SK-N-SH treated with all-trans-retinoic acid at 6 μM for 48 hours (cell line): ENCODE results near the gene PPP4R3C.

Experiments
- ATAC-seq: fragments of 200-7000 bp; cut with Tn5 transposase; 3 replicates; pipeline ENCODE4 v1.9.1; 2020; ENCODE audit warnings: mild to moderate bottlenecking, moderate library complexity
- ARNTL ChIP-seq: fragments of 450-650 bp; formaldehyde crosslinking; IDR thresholded peaks from 2 replicates; pipeline ENCODE4 v1.5.0; 2020; ENCODE audit warnings: low read depth, mild to moderate bottlenecking, moderate library complexity, borderline replicate concordance
- CSDC2 ChIP-seq: fragments of 250-450 bp; sonication (Bioruptor Pico); IDR thresholded peaks from 2 replicates; pipeline ENCODE4 v1.5.0; 2020; ENCODE audit warnings: mild to moderate bottlenecking, moderate library complexity
- ESRRG ChIP-seq: fragments of 250-450 bp; sonication (Bioruptor Pico); IDR thresholded peaks from 2 replicates; pipeline ENCODE4 v1.6.1; 2021; ENCODE audit warnings: mild to moderate bottlenecking
- GLIS3 ChIP-seq: fragments of 250-450 bp; sonication (Bioruptor Pico); IDR thresholded peaks from 2 replicates; pipeline ENCODE4 v1.5.0; 2020; ENCODE audit warnings: mild to moderate bottlenecking, moderate library complexity
- OSR1 ChIP-seq: fragments of 250-450 bp; sonication (Bioruptor Pico); IDR thresholded peaks from 2 replicates; pipeline ENCODE4 v1.8.0; 2022; ENCODE audit warnings: moderate library complexity, mild to moderate bottlenecking, inconsistent platforms
- RARB ChIP-seq: fragments of 250-450 bp; sonication (Bioruptor Pico); IDR thresholded peaks from 2 replicates; pipeline ENCODE4 v1.8.0; 2021; ENCODE audit warnings: mild to moderate bottlenecking, moderate library complexity
- SNAI2 ChIP-seq: fragments of 250-450 bp; sonication (Bioruptor Pico); IDR thresholded peaks from 2 replicates; pipeline ENCODE4 v1.5.0; 2020; ENCODE audit warnings: mild to moderate bottlenecking, moderate library complexity
- ZC3H10 ChIP-seq: fragments of 250-450 bp; sonication (Bioruptor Pico); IDR thresholded peaks from 2 replicates; pipeline ENCODE4 v1.5.1; 2021; ENCODE audit warnings: mild to moderate bottlenecking, moderate library complexity
- ZFP3 ChIP-seq: fragments of 250-450 bp; sonication (Bioruptor Pico); IDR thresholded peaks from 2 replicates; pipeline ENCODE4 v1.5.0; 2020; ENCODE audit warnings: mild to moderate bottlenecking, moderate library complexity
- ZFP30 ChIP-seq: fragments of 450-650 bp; formaldehyde crosslinking; IDR thresholded peaks from 2 replicates; pipeline ENCODE4 v1.5.0; 2022; ENCODE audit warnings: mild to moderate bottlenecking, moderate library complexity
- ZNF565 ChIP-seq: fragments of 450-650 bp; formaldehyde crosslinking; conservative IDR thresholded peaks from 2 replicates; pipeline ENCODE4 v1.5.0; 2020; ENCODE audit warnings: low read depth, mild to moderate bottlenecking, moderate library complexity
- ZNF70 ChIP-seq: fragments of 450-650 bp; formaldehyde crosslinking; IDR thresholded peaks from 2 replicates; pipeline ENCODE4 v1.5.0; 2020; ENCODE audit warnings: mild to moderate bottlenecking, moderate library complexity
- ZNF8 ChIP-seq: fragments of 450-650 bp; formaldehyde crosslinking; IDR thresholded peaks from 2 replicates; pipeline ENCODE4 v1.5.0; 2020; ENCODE audit warnings: mild to moderate bottlenecking, moderate library complexity
- TF ChIP-seq, protein P1 (sequence below): fragments of 250-450 bp; sonication (Bioruptor Pico); IDR thresholded peaks from 2 replicates; pipeline ENCODE4 v1.8.0; 2020; ENCODE audit warnings: mild to moderate bottlenecking, moderate library complexity, borderline replicate concordance
- TF ChIP-seq, protein P2 (sequence below): fragments of 250-450 bp; sonication (Bioruptor Pico); IDR thresholded peaks from 2 replicates; pipeline ENCODE4 v1.5.0; 2020; ENCODE audit warnings: mild to moderate bottlenecking, moderate library complexity
- TF ChIP-seq, protein P3 (sequence below): fragments of 250-450 bp; sonication (Bioruptor Pico); IDR thresholded peaks from 2 replicates; pipeline ENCODE4 v1.8.0; 2021; ENCODE audit warnings: low read depth, mild to moderate bottlenecking, moderate library complexity, borderline replicate concordance
- TF ChIP-seq, protein P4 (sequence below): fragments of 250-450 bp; sonication (Bioruptor Pico); IDR thresholded peaks from 2 replicates; pipeline ENCODE4 v1.5.1; 2021; ENCODE audit warnings: mild to moderate bottlenecking, moderate library complexity

Gene PPP4R3C

DNA sequence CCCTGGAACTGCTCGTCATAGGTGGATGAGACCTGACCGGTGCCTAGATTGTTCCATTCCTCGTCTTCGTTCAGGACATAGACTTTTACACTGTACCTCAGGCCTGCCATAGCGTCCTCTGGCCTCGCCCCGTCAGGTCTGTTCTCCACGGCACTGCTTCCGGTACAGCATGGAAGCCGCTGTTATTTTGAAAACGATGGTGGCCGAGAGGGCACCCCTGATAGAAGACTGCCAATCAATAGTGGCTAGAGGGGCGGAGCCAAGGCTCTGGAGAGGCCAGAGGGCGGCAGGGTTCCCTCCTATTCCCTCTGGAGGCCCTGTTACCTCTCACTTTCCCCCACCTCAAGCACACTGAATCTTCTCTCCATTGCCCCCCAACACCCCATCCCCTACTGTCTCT lies at the start of gene PPP4R3C:
Gene PPP4R3C, minus strand, starts transcription at position 155 of the 400 bp plus-strand sequence. Its CDS starts 45 bp downstream, at position 110.
- TF ChIP-seq, protein P1, sequence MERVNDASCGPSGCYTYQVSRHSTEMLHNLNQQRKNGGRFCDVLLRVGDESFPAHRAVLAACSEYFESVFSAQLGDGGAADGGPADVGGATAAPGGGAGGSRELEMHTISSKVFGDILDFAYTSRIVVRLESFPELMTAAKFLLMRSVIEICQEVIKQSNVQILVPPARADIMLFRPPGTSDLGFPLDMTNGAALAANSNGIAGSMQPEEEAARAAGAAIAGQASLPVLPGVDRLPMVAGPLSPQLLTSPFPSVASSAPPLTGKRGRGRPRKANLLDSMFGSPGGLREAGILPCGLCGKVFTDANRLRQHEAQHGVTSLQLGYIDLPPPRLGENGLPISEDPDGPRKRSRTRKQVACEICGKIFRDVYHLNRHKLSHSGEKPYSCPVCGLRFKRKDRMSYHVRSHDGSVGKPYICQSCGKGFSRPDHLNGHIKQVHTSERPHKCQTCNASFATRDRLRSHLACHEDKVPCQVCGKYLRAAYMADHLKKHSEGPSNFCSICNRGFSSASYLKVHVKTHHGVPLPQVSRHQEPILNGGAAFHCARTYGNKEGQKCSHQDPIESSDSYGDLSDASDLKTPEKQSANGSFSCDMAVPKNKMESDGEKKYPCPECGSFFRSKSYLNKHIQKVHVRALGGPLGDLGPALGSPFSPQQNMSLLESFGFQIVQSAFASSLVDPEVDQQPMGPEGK (CRISPR knock-in tag), result no peak
- TF ChIP-seq ZNF565 (CRISPR knock-in tag), result no peak
- TF ChIP-seq ZNF70 (CRISPR knock-in tag), result no peak
- TF ChIP-seq ESRRG (CRISPR knock-in tag), result no peak
- no peak for TF ChIP-seq ZNF8 (CRISPR knock-in tag)
- no peak for TF ChIP-seq ZFP30 (CRISPR knock-in tag)
- no peak for TF ChIP-seq ARNTL (CRISPR knock-in tag)
- no peak for TF ChIP-seq GLIS3 (CRISPR knock-in tag)
- TF ChIP-seq OSR1 (CRISPR knock-in tag), result no peak

DNA sequence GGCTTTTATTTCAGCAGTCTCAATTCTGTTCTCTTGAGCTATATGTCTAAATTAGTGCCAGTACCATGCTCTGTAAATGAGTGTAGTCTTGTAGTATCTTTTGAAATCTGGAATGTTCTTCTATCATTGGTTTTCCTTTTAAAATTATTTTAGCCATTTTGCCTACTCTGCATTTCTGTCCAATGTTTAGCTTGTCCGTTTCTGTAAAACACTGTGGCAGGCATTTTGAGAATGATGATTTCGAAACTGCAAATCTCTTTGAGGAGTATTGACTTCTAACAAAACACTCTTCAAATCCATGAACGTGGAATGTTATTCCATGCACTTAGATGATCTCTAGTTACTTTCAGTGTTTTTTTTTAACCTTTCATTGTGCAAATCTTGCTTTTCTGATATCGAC lies 28.3 kb upstream of the PPP4R3C start:
- ATAC-seq, result no peak
- TF ChIP-seq ZNF565 (CRISPR knock-in tag), result no peak
- TF ChIP-seq GLIS3 (CRISPR knock-in tag), result no peak
- TF ChIP-seq ESRRG (CRISPR knock-in tag), result no peak
- TF ChIP-seq, protein P2, sequence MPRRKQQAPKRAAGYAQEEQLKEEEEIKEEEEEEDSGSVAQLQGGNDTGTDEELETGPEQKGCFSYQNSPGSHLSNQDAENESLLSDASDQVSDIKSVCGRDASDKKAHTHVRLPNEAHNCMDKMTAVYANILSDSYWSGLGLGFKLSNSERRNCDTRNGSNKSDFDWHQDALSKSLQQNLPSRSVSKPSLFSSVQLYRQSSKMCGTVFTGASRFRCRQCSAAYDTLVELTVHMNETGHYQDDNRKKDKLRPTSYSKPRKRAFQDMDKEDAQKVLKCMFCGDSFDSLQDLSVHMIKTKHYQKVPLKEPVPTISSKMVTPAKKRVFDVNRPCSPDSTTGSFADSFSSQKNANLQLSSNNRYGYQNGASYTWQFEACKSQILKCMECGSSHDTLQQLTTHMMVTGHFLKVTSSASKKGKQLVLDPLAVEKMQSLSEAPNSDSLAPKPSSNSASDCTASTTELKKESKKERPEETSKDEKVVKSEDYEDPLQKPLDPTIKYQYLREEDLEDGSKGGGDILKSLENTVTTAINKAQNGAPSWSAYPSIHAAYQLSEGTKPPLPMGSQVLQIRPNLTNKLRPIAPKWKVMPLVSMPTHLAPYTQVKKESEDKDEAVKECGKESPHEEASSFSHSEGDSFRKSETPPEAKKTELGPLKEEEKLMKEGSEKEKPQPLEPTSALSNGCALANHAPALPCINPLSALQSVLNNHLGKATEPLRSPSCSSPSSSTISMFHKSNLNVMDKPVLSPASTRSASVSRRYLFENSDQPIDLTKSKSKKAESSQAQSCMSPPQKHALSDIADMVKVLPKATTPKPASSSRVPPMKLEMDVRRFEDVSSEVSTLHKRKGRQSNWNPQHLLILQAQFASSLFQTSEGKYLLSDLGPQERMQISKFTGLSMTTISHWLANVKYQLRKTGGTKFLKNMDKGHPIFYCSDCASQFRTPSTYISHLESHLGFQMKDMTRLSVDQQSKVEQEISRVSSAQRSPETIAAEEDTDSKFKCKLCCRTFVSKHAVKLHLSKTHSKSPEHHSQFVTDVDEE (CRISPR knock-in tag), result no peak
- TF ChIP-seq SNAI2, result no peak

More for the DNA sequence above, at the start of gene PPP4R3C:
- no peak for ATAC-seq

DNA sequence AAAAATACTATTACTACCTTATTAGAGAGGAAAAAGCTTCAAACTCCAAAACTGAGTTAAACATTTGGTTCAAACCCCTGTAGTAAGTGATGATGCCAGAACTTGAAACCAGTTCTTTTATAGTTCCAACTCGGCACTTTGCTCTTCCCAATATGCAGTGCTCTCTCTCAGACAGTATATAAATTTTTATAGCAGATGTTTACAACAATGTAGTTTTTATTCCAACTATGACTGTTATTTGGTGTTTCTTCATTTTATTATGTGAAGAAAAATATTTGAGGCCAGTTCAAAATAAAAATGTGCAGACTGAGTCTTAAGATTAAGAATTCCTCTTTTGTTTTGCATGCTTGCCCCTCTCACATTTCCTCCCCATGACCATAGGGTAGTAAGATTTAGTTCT lies 2.9 kb upstream of the PPP4R3C start:
- ATAC-seq, result no peak
- TF ChIP-seq, protein P3, sequence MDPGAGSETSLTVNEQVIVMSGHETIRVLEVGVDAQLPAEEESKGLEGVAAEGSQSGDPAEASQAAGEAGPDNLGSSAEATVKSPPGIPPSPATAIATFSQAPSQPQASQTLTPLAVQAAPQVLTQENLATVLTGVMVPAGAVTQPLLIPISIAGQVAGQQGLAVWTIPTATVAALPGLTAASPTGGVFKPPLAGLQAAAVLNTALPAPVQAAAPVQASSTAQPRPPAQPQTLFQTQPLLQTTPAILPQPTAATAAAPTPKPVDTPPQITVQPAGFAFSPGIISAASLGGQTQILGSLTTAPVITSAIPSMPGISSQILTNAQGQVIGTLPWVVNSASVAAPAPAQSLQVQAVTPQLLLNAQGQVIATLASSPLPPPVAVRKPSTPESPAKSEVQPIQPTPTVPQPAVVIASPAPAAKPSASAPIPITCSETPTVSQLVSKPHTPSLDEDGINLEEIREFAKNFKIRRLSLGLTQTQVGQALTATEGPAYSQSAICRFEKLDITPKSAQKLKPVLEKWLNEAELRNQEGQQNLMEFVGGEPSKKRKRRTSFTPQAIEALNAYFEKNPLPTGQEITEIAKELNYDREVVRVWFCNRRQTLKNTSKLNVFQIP (CRISPR knock-in tag), result no peak
- TF ChIP-seq, protein P2 (CRISPR knock-in tag), result no peak
- TF ChIP-seq, protein P4, sequence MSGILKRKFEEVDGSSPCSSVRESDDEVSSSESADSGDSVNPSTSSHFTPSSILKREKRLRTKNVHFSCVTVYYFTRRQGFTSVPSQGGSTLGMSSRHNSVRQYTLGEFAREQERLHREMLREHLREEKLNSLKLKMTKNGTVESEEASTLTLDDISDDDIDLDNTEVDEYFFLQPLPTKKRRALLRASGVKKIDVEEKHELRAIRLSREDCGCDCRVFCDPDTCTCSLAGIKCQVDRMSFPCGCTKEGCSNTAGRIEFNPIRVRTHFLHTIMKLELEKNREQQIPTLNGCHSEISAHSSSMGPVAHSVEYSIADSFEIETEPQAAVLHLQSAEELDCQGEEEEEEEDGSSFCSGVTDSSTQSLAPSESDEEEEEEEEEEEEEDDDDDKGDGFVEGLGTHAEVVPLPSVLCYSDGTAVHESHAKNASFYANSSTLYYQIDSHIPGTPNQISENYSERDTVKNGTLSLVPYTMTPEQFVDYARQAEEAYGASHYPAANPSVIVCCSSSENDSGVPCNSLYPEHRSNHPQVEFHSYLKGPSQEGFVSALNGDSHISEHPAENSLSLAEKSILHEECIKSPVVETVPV (CRISPR knock-in tag), result no peak
- TF ChIP-seq CSDC2 (CRISPR knock-in tag), result no peak
- no peak for TF ChIP-seq ZC3H10 (CRISPR knock-in tag)
- no peak for TF ChIP-seq ZNF8 (CRISPR knock-in tag)
- TF ChIP-seq ZNF70 (CRISPR knock-in tag), result no peak
- TF ChIP-seq ZFP3 (CRISPR knock-in tag), result no peak
- TF ChIP-seq, protein P1 (CRISPR knock-in tag), result no peak
- no peak for TF ChIP-seq SNAI2
- TF ChIP-seq OSR1 (CRISPR knock-in tag), result no peak
- no peak for TF ChIP-seq RARB (CRISPR knock-in tag)
- TF ChIP-seq ARNTL (CRISPR knock-in tag), result no peak
- TF ChIP-seq, all 23 proteins: peak for 0
